PC-9 (cell line): ENCODE results near the gene CACHD1. TPM values are rescaled to one million over a fixed set of nuclear protein-coding genes. Genes with fewer than 3 reads are reported as not detected.

Experiments used
- BruUV-seq: library from RNA; stranded (reverse); fragments of 400-500 nt; replicated peaks from 2 replicates; lab custom pipeline; 2021; lab: Mats Ljungman, UMichigan
- CTCF ChIA-PET: fragments of 300-600 bp; sonication (Branson Sonifier 250); formaldehyde crosslinking; loops from one replicate; lab custom pipeline; 2022; ENCODE audit warnings: antibody characterized with exemption; lab: Charles Lee
- POLR2A ChIA-PET: fragments of 300-600 bp; sonication (Branson Sonifier 250); formaldehyde crosslinking; loops from one replicate; lab custom pipeline; 2022; ENCODE audit warnings: antibody characterized with exemption; ENCODE audit not compliant: unreplicated experiment; lab: Charles Lee
- DNase-seq, 2 experiments: peaks; one replicate each; pipeline versions ENCODE4 v3.0.0 to v3.0.0-alpha.2; 2015 to 2022; ENCODE audit warnings: mixed read lengths in 1 of 2
- H2AFZ ChIP-seq: fragments of 200-600 bp; sonication (generic); 2 replicates; pipeline ENCODE4 v1.8.1; 2017; ENCODE audit warnings: antibody characterized with exemption
- H3F3A ChIP-seq: fragments of 200-600 bp; sonication (generic); 2 replicates; pipeline ENCODE4 v1.8.1; 2017; ENCODE audit warnings: antibody characterized with exemption, mild to moderate bottlenecking, low read depth; ENCODE audit not compliant: insufficient read depth
- H3K27ac ChIP-seq: fragments of 200-600 bp; sonication (generic); 2 replicates; pipeline ENCODE4 v1.6.1; 2016; ENCODE audit warnings: mixed run types
- H3K27me3 ChIP-seq: fragments of 200-600 bp; sonication (generic); 2 replicates; pipeline ENCODE4 v1.6.1; 2016; ENCODE audit warnings: low read depth, mixed run types; ENCODE audit not compliant: insufficient read depth
- H3K36me3 ChIP-seq: fragments of 200-600 bp; sonication (generic); 2 replicates; pipeline ENCODE4 v1.6.1; 2016; ENCODE audit warnings: low read depth, mixed run types
- H3K4me1 ChIP-seq: fragments of 200-600 bp; sonication (generic); replicated peaks from 2 replicates; pipeline ENCODE4 v1.6.1; 2016; ENCODE audit warnings: mixed run types; ENCODE audit not compliant: insufficient read depth
- H3K4me2 ChIP-seq: fragments of 200-600 bp; sonication (generic); 2 replicates; pipeline ENCODE4 v1.6.1; 2017; ENCODE audit warnings: mixed run types
- H3K4me3 ChIP-seq: fragments of 200-600 bp; sonication (generic); 2 replicates; pipeline ENCODE4 v1.6.1; 2016; ENCODE audit warnings: mixed run types
- H3K79me2 ChIP-seq: fragments of 200-600 bp; sonication (generic); 2 replicates; pipeline ENCODE4 v1.6.1; 2017; ENCODE audit warnings: low read depth, mixed run types
- H3K9me2 ChIP-seq: fragments of 200-600 bp; sonication (generic); 2 replicates; pipeline ENCODE4 v1.8.1; 2017; ENCODE audit warnings: mild to moderate bottlenecking; ENCODE audit not compliant: insufficient read depth
- H3K9me3 ChIP-seq: fragments of 200-600 bp; sonication (generic); 2 replicates; pipeline ENCODE4 v1.8.1; 2016; ENCODE audit warnings: low read depth; ENCODE audit not compliant: insufficient read depth
- H4K20me1 ChIP-seq: fragments of 200-600 bp; sonication (generic); 2 replicates; pipeline ENCODE4 v1.8.1; 2017; ENCODE audit not compliant: insufficient read depth
- EZH2 ChIP-seq: fragments of 200-600 bp; sonication (generic); IDR thresholded peaks from 2 replicates; pipeline ENCODE4 v1.8.0; 2017; ENCODE audit warnings: antibody characterized with exemption, low read depth
- intact Hi-C: fragments of 100-400 bp; cut with micrococcal nuclease; formaldehyde crosslinking; loops from one replicate; pipeline ENCODE4 v1.10.0; 2022; ENCODE audit not compliant: unreplicated experiment
- total RNA-seq: library from RNA; stranded (reverse); gene quantifications from 2 replicates; pipeline ENCODE4 v1.2.3, GENCODE V29; 2021
- TF ChIP-seq, protein P1 (sequence below): fragments of 200-600 bp; sonication (generic); conservative IDR thresholded peaks from 2 replicates; pipeline ENCODE4 v1.6.1; 2017; ENCODE audit warnings: mixed run types, antibody characterized with exemption, mild to moderate bottlenecking, moderate library complexity

The CACHD1 gene
- total RNA-seq, 1 experiment from 2014 or later, result 3.1 TPM

DNA sequence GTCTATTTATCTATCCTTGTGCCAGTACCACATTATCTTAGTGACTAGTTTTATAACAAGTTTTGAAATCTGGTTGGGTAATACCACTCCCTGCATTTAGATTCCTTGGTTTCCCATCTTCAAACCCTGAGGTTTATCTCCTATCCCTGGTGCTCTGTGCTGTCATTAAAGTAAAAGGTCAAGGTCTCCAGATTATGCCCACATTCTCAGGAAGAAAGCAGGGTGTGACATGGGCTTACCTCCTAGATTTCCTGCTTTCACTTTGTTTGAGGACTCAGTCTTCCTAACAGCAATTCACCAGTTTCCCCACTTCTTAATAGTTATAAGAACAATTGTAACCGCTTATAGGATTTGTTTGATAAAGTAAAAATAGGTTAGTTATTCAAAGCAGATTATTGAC, 86.0 kb downstream of the CACHD1 start:
- Histone ChIP-seq H3K9me3 (no peaks in the 10 kb centered on the region), H2AFZ (no peak overlapping the region), H3K36me3 (no peaks in the 10 kb centered on the region), H3F3A (no peaks in the 10 kb centered on the region), H3K4me1 (no peaks in the 10 kb centered on the region), H3K27ac (no peak overlapping the region), H3K4me3 (no peak overlapping the region), H3K27me3 (no peaks in the 10 kb centered on the region), H3K9me2 (no peaks in the 10 kb centered on the region), H4K20me1 (no peaks in the 10 kb centered on the region), H3K79me2 (no peaks in the 10 kb centered on the region), H3K4me2 (no peak overlapping the region)
- ChIA-PET POLR2A (no interaction called here), CTCF (interaction anchor here (0.6 kb wide), 1 partner anchor 621 kb away, joined by 3 read pairs; no protein-coding TSS in a partner anchor)
- DNase-seq, result no peak
- TF ChIP-seq EZH2, result no peak
- TF ChIP-seq, protein P1, sequence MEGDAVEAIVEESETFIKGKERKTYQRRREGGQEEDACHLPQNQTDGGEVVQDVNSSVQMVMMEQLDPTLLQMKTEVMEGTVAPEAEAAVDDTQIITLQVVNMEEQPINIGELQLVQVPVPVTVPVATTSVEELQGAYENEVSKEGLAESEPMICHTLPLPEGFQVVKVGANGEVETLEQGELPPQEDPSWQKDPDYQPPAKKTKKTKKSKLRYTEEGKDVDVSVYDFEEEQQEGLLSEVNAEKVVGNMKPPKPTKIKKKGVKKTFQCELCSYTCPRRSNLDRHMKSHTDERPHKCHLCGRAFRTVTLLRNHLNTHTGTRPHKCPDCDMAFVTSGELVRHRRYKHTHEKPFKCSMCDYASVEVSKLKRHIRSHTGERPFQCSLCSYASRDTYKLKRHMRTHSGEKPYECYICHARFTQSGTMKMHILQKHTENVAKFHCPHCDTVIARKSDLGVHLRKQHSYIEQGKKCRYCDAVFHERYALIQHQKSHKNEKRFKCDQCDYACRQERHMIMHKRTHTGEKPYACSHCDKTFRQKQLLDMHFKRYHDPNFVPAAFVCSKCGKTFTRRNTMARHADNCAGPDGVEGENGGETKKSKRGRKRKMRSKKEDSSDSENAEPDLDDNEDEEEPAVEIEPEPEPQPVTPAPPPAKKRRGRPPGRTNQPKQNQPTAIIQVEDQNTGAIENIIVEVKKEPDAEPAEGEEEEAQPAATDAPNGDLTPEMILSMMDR, result no peak
- intact Hi-C loops, result loop anchor here (10.0 kb wide), 1 partner anchor 81 kb away; the partner anchor contains the start of gene CACHD1
- no TSS peak for BruUV-seq

DNA sequence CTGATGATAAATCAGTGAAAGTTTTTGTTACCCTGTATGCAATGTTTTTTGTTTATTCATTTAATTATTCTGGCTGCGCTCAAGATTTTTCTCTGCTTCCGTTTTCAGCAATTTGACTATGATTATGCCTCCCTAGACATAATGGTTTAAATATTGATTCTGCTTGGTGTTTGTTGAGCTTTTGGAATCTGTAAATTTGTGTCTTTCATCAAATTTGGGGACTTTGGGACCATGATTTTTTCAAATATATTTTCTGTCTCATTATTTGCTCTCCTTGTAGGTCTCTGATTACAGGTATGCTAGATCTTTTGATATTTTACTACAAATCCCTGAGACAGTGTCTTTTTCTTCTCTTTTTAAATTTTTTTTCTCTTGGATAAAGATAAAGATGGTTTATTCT, 92.1 kb downstream of the CACHD1 start:
- TF ChIP-seq, protein P1, result no peak
- no peak for TF ChIP-seq EZH2
- H3K4me2 ChIP-seq, result no peak overlapping the region
- no TSS peak for BruUV-seq
- no peaks in the 10 kb centered on the region for H3K9me2 ChIP-seq
- H3F3A ChIP-seq, result no peaks in the 10 kb centered on the region
- ChIA-PET POLR2A (no interaction called here), CTCF (no interaction called here)
- H3K4me3 ChIP-seq, result no peak overlapping the region
- no peak overlapping the region for H2AFZ ChIP-seq
- H3K79me2 ChIP-seq, result no peaks in the 10 kb centered on the region
- no peaks in the 10 kb centered on the region for H4K20me1 ChIP-seq
- no peaks in the 10 kb centered on the region for H3K27me3 ChIP-seq
- H3K36me3 ChIP-seq, result no peaks in the 10 kb centered on the region
- H3K27ac ChIP-seq, result no peak overlapping the region
- 0 out of 2 replicates have a peak, but pooled peaks cover 7% of the 10 kb centered on the region for H3K9me3 ChIP-seq
- intact Hi-C loops, result no loop called here
- no peak for DNase-seq
- no peaks in the 10 kb centered on the region for H3K4me1 ChIP-seq

- Histone ChIP-seq H2AFZ (no peak overlapping the region), H3K27me3 (no peaks in the 10 kb centered on the region), H3K4me1 (no peaks in the 10 kb centered on the region), H3K9me2 (no peaks in the 10 kb centered on the region), H3K27ac (no peak overlapping the region), H3K4me3 (no peak overlapping the region), H3F3A (no peaks in the 10 kb centered on the region), H4K20me1 (no peaks in the 10 kb centered on the region), H3K79me2 (no peaks in the 10 kb centered on the region), H3K4me2 (no peak overlapping the region), H3K36me3 (no peaks in the 10 kb centered on the region), H3K9me3 (0 out of 2 replicates have a peak, but pooled peaks cover 7% of the 10 kb centered on the region)
- no peak for TF ChIP-seq EZH2
- TF ChIP-seq, protein P1, result no peak
- ChIA-PET POLR2A (no interaction called here), CTCF (interaction anchor here (0.6 kb wide), 1 partner anchor 83 kb away, joined by 4 read pairs; no protein-coding TSS in a partner anchor)
- intact Hi-C loops, result no loop called here
- no TSS peak for BruUV-seq
- no peak for DNase-seq
These were observed 94.1 kb downstream of the CACHD1 start for GRCh38 chr1:64563958-64564565.
